Neural cell (in vitro differentiated cells): ENCODE measurements around the gene BPGM. TPM values are rescaled to one million over a fixed set of nuclear protein-coding genes. Genes with fewer than 3 reads are reported as not detected.

Experiments used
- H2AFZ ChIP-seq: fragments of 200-600, 300-800 bp; sonication (generic), shearing (Covaris generic); 2 replicates; pipeline ENCODE4 v1.6.0; 2014; ENCODE audit warnings: low read depth, mild to moderate bottlenecking, antibody characterized with exemption, low read length, moderate library complexity
- H3F3A ChIP-seq: fragments of 200-600 bp; shearing (Covaris generic); 2 replicates; pipeline ENCODE4 v1.6.1; 2016; ENCODE audit warnings: mild to moderate bottlenecking, moderate library complexity, mixed read lengths, antibody characterized with exemption, low read length; ENCODE audit not compliant: insufficient read depth, poor library complexity, severe bottlenecking
- H3K27ac ChIP-seq: fragments of 200-600, 300-800 bp; sonication (generic), shearing (Covaris generic); 2 replicates; pipeline ENCODE4 v1.5.1; 2014; ENCODE audit warnings: mild to moderate bottlenecking, low read length, moderate library complexity
- H3K27me3 ChIP-seq: fragments of 300-800, 200-600 bp; sonication (generic), shearing (Covaris generic); 2 replicates; pipeline ENCODE4 v1.6.0; 2014; ENCODE audit warnings: mild to moderate bottlenecking, low read depth, low read length, moderate library complexity; ENCODE audit not compliant: insufficient read depth
- H3K36me3 ChIP-seq: fragments of 300-800, 200-600 bp; sonication (generic), shearing (Covaris generic); 2 replicates; pipeline ENCODE4 v1.5.1; 2014; ENCODE audit warnings: mild to moderate bottlenecking, antibody characterized with exemption, low read length, moderate library complexity; ENCODE audit not compliant: insufficient read depth
- H3K4me2 ChIP-seq: fragments of 300-800, 200-600 bp; sonication (generic), shearing (Covaris generic); 2 replicates; pipeline ENCODE4 v1.6.0; 2014; ENCODE audit warnings: mild to moderate bottlenecking, low read length
- H3K4me3 ChIP-seq: fragments of 300-800, 200-600 bp; sonication (generic), shearing (Covaris generic); 2 replicates; pipeline ENCODE4 v1.5.1; 2014; ENCODE audit warnings: mild to moderate bottlenecking, low read length, moderate library complexity
- H3K79me2 ChIP-seq: fragments of 200-600 bp; shearing (Covaris generic); replicated peaks from 2 replicates; pipeline ENCODE4 v1.6.0; 2014; ENCODE audit warnings: mild to moderate bottlenecking, low read length, moderate library complexity; ENCODE audit not compliant: insufficient read depth
- H3K9ac ChIP-seq: fragments of 300-800, 200-600 bp; sonication (generic), shearing (Covaris generic); 2 replicates; pipeline ENCODE4 v1.6.1; 2016; ENCODE audit warnings: mild to moderate bottlenecking, low read length, mixed read lengths
- H3K9me2 ChIP-seq: fragments of 200-600 bp; shearing (Covaris generic); 2 replicates; pipeline ENCODE4 v1.6.1; 2016; ENCODE audit warnings: mild to moderate bottlenecking, low read length, mixed read lengths; ENCODE audit not compliant: insufficient read depth
- H3K9me3 ChIP-seq: fragments of 200-600, 300-800 bp; sonication (generic), shearing (Covaris generic); 2 replicates; pipeline ENCODE4 v1.6.1; 2016; ENCODE audit warnings: mild to moderate bottlenecking, mixed run types, low read length, moderate library complexity, mixed read lengths
- H4K20me1 ChIP-seq: fragments of 200-600 bp; shearing (Covaris generic); 2 replicates; pipeline ENCODE4 v1.6.1; 2016; ENCODE audit warnings: mild to moderate bottlenecking, mixed run types; ENCODE audit not compliant: insufficient read depth
- EP300 ChIP-seq: fragments of 450-650 bp; conservative IDR thresholded peaks from 2 replicates; pipeline ENCODE4 v1.6.1; 2014; ENCODE audit warnings: antibody characterized with exemption, mild to moderate bottlenecking, moderate library complexity; ENCODE audit not compliant: poor library complexity, severe bottlenecking
- EZH2 ChIP-seq: fragments of 200-600, 300-800 bp; shearing (Covaris generic), sonication (generic); IDR thresholded peaks from 2 replicates; pipeline ENCODE4 v1.6.1; 2014; ENCODE audit warnings: antibody characterized with exemption, low read length, borderline replicate concordance, mild to moderate bottlenecking; ENCODE audit not compliant: insufficient read depth, poor library complexity, severe bottlenecking
- MXI1 ChIP-seq: fragments of 450-650 bp; conservative IDR thresholded peaks from 2 replicates; pipeline ENCODE4 v1.6.1; 2014; ENCODE audit warnings: antibody characterized with exemption, mild to moderate bottlenecking; ENCODE audit not compliant: poor library complexity, severe bottlenecking
- POLR2AphosphoS5 ChIP-seq: IDR thresholded peaks from 2 replicates; pipeline ENCODE4 v1.6.1; 2012
- RAD21 ChIP-seq: fragments of 450-650 bp; conservative IDR thresholded peaks from 2 replicates; pipeline ENCODE4 v1.6.1; 2014; ENCODE audit warnings: antibody characterized with exemption, mild to moderate bottlenecking, moderate library complexity
- SMC3 ChIP-seq: fragments of 450-650 bp; conservative IDR thresholded peaks from 2 replicates; pipeline ENCODE4 v1.6.1; 2014; ENCODE audit warnings: antibody characterized with exemption, mild to moderate bottlenecking, moderate library complexity; ENCODE audit not compliant: poor library complexity
- TAF1 ChIP-seq: IDR thresholded peaks from 2 replicates; pipeline ENCODE4 v1.6.1; 2012; ENCODE audit warnings: low read depth
- polyA plus RNA-seq: library from polyadenylated mRNA; depleted of rRNA; stranded (reverse); fragments of >200 nt; gene quantifications from 2 replicates; pipeline ENCODE4 v1.2.3, GENCODE V29; 2014
- TF ChIP-seq, protein P1 (sequence below): fragments of 450-650 bp; IDR thresholded peaks from 2 replicates; pipeline ENCODE4 v1.5.1; 2014; ENCODE audit warnings: antibody characterized with exemption, mild to moderate bottlenecking, moderate library complexity; ENCODE audit not compliant: poor library complexity, severe bottlenecking
- TF ChIP-seq, protein P2 (sequence below): IDR thresholded peaks from 2 replicates; pipeline ENCODE4 v1.6.1; 2012; ENCODE audit warnings: borderline replicate concordance

Gene BPGM
- polyA plus RNA-seq, 1 donor from 2014 or later: 57.4 TPM

DNA sequence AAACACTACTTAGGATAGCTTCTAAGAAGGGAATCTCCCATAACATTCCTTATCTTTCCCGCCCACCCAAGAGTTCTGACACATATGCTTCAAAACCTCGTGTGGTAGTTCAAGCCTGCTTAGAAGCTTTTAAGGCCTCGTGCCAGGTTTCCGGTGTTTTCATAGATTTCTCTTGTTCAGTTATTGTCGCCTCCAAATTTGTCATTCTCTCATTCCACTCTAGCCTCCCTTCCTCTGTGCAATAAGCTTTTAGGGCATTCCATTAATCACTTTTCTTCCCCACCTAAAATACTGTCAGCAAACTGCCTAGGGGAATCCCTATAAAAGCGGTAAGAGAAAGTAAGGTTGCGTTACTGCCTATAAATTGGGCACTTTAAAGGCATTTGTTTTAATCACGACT is 718 bp upstream of the BPGM start:
- Histone ChIP-seq H3K9me2 (no peaks in the 10 kb centered on the region), H3K4me3 (peak overlapping the region; percentile 73), H3K4me2 (peak overlapping the region; percentile 74), H3K27me3 (no peaks in the 10 kb centered on the region), H2AFZ (peak overlapping the region; percentile 82), H3K79me2 (peaks cover 13% of the 10 kb centered on the region), H3K27ac (peak overlapping the region; percentile 68), H4K20me1 (no peaks in the 10 kb centered on the region), H3K9ac (peak overlapping the region; percentile 71), H3K9me3 (no peaks in the 10 kb centered on the region), H3K36me3 (no peaks in the 10 kb centered on the region), H3F3A (no peaks in the 10 kb centered on the region)
- TF ChIP-seq MXI1 (no peak), POLR2AphosphoS5 (no peak), SMC3 (no peak)

DNA sequence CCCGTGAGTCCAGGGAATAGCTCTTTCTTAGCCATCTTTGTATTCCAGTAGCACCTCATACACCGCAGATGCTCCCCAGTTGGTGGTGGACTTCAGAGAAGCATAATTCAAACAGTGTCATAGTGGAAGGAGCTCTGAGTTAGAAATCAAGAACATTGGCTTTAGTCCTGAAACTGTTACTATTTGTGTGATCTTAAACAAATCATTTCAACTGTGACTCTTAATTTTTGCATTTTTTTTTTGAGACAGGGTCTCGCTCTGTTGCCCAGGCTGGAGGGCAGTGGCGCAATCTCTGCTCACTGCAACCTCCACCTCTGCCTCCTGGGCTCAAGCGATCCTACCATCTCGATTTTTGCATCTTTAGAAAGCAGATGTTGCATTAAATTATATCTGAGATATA is 1.8 kb downstream of the BPGM start:
- Histone ChIP-seq H3F3A (no peaks in the 10 kb centered on the region), H4K20me1 (no peaks in the 10 kb centered on the region), H3K79me2 (peaks cover 18% of the 10 kb centered on the region), H3K27ac (no peak overlapping the region), H3K4me3 (no peak overlapping the region), H3K9me3 (no peaks in the 10 kb centered on the region), H3K27me3 (no peaks in the 10 kb centered on the region), H3K4me2 (no peak overlapping the region), H3K36me3 (no peaks in the 10 kb centered on the region), H3K9ac (no peak overlapping the region), H2AFZ (no peak overlapping the region), H3K9me2 (no peaks in the 10 kb centered on the region)
- TF ChIP-seq EP300: no peak
- TF ChIP-seq, protein P1, sequence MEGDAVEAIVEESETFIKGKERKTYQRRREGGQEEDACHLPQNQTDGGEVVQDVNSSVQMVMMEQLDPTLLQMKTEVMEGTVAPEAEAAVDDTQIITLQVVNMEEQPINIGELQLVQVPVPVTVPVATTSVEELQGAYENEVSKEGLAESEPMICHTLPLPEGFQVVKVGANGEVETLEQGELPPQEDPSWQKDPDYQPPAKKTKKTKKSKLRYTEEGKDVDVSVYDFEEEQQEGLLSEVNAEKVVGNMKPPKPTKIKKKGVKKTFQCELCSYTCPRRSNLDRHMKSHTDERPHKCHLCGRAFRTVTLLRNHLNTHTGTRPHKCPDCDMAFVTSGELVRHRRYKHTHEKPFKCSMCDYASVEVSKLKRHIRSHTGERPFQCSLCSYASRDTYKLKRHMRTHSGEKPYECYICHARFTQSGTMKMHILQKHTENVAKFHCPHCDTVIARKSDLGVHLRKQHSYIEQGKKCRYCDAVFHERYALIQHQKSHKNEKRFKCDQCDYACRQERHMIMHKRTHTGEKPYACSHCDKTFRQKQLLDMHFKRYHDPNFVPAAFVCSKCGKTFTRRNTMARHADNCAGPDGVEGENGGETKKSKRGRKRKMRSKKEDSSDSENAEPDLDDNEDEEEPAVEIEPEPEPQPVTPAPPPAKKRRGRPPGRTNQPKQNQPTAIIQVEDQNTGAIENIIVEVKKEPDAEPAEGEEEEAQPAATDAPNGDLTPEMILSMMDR: no peak
- no peak for TF ChIP-seq MXI1
- no peak for TF ChIP-seq RAD21
- TF ChIP-seq SMC3: no peak
- no peak for TF ChIP-seq EZH2
- TF ChIP-seq, protein P2, sequence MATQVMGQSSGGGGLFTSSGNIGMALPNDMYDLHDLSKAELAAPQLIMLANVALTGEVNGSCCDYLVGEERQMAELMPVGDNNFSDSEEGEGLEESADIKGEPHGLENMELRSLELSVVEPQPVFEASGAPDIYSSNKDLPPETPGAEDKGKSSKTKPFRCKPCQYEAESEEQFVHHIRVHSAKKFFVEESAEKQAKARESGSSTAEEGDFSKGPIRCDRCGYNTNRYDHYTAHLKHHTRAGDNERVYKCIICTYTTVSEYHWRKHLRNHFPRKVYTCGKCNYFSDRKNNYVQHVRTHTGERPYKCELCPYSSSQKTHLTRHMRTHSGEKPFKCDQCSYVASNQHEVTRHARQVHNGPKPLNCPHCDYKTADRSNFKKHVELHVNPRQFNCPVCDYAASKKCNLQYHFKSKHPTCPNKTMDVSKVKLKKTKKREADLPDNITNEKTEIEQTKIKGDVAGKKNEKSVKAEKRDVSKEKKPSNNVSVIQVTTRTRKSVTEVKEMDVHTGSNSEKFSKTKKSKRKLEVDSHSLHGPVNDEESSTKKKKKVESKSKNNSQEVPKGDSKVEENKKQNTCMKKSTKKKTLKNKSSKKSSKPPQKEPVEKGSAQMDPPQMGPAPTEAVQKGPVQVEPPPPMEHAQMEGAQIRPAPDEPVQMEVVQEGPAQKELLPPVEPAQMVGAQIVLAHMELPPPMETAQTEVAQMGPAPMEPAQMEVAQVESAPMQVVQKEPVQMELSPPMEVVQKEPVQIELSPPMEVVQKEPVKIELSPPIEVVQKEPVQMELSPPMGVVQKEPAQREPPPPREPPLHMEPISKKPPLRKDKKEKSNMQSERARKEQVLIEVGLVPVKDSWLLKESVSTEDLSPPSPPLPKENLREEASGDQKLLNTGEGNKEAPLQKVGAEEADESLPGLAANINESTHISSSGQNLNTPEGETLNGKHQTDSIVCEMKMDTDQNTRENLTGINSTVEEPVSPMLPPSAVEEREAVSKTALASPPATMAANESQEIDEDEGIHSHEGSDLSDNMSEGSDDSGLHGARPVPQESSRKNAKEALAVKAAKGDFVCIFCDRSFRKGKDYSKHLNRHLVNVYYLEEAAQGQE: no peak
- TF ChIP-seq TAF1: no peak
- no peak for TF ChIP-seq POLR2AphosphoS5

DNA sequence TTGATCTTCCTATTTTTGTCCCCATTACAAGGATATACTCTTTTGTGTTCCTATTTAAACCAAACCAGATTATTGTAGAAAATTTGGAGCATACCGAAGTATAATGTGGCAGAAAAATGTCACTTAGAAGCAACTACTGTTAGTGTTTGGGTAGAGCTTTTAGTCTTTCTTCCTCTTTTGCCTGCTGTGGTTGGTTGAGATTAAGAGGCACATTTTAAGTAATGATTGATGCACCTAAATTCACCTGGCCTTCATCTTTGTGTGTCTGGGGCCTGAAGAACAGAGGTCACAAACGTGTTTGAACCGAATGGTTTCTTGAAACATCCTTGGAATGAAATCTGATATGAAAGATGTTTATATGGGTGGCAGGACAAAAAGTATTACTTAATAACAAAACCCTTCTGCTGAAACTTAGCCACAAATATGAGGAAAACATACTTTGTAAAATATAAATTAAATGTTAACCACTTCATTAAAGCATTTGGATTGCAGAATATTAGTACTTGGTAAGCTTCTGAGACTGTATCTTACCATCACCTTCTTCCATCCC is 2.6 kb downstream of the BPGM start:
- H4K20me1 ChIP-seq: no peaks in the 10 kb centered on the region
- no peaks in the 10 kb centered on the region for H3K36me3 ChIP-seq
- no peak overlapping the region for H2AFZ ChIP-seq
- H3K9me2 ChIP-seq: no peaks in the 10 kb centered on the region
- no peaks in the 10 kb centered on the region for H3F3A ChIP-seq
- TF ChIP-seq POLR2AphosphoS5 (no peak), MXI1 (no peak), EP300 (no peak), EZH2 (no peak), SMC3 (no peak), RAD21 (no peak), TAF1 (no peak)
- TF ChIP-seq, protein P2: no peak
- TF ChIP-seq, protein P1: no peak
- peaks cover 18% of the 10 kb centered on the region for H3K79me2 ChIP-seq
- H3K4me2 ChIP-seq: no peak overlapping the region
- H3K27me3 ChIP-seq: no peaks in the 10 kb centered on the region
- H3K4me3 ChIP-seq: no peak overlapping the region
- H3K27ac ChIP-seq: no peak overlapping the region
- no peak overlapping the region for H3K9ac ChIP-seq
- no peaks in the 10 kb centered on the region for H3K9me3 ChIP-seq
